ENCODE results near the gene SCO2.

Gene SCO2

GRCh38 chr22:50525104-50525857 lies at the start of gene SCO2:
Gene SCO2 (minus strand): TSS chr22:50525598. CDS start chr22:50524411, 1,187 bp downstream.
- peaks cover 67% of the 10 kb centered on the region for H3K36me3 Mint-ChIP-seq (ENCODE audit: low read depth)
- H3K4me3 Mint-ChIP-seq: peak within 1 kb of the TSS; percentile 92
- peak; percentile 99 for DNase-seq
- H3K9me3 Mint-ChIP-seq: no peaks in the 10 kb centered on the region
- H3K27me3 Mint-ChIP-seq: no peaks in the 10 kb centered on the region
- H3K27ac Mint-ChIP-seq: peak within 1 kb of the TSS; percentile 93
- H3K4me1 Mint-ChIP-seq (ENCODE audit: low read depth): peaks cover 39% of the 10 kb centered on the region

GRCh38 chr22:50574383-50574755 lies 49.0 kb upstream of the SCO2 start:
- no peak for DNase-seq
- no peaks in the 10 kb centered on the region for H3K9me3 Mint-ChIP-seq

GRCh38 chr22:50573491-50574382 lies 48.3 kb upstream of the SCO2 start:
- Mint-ChIP-seq H3K27me3 (no peaks in the 10 kb centered on the region), H3K36me3 (ENCODE audit: low read depth) (peaks cover 90% of the 10 kb centered on the region), H3K9me3 (no peaks in the 10 kb centered on the region), H3K4me3 (no peak overlapping the region), H3K4me1 (ENCODE audit: low read depth) (peaks cover 4% of the 10 kb centered on the region), H3K27ac (no peak overlapping the region)
- no peak for DNase-seq

More at GRCh38 chr22:50574383-50574755, 49.0 kb upstream of the SCO2 start:
- Mint-ChIP-seq H3K4me3 (no peak overlapping the region), H3K36me3 (ENCODE audit: low read depth) (peaks cover 90% of the 10 kb centered on the region), H3K27me3 (no peaks in the 10 kb centered on the region), H3K27ac (no peak overlapping the region), H3K4me1 (ENCODE audit: low read depth) (peaks cover 4% of the 10 kb centered on the region)

GRCh38 chr22:50572965-50573364 lies 47.6 kb upstream of the SCO2 start:
- H3K9me3 Mint-ChIP-seq: no peaks in the 10 kb centered on the region
- DNase-seq: no peak
- H3K36me3 Mint-ChIP-seq (ENCODE audit: low read depth): peaks cover 94% of the 10 kb centered on the region
- H3K4me3 Mint-ChIP-seq: no peak overlapping the region
- H3K27ac Mint-ChIP-seq: no peak overlapping the region
- H3K27me3 Mint-ChIP-seq: no peaks in the 10 kb centered on the region
- H3K4me1 Mint-ChIP-seq (ENCODE audit: low read depth): peaks cover 4% of the 10 kb centered on the region

GRCh38 chr22:50571264-50572175 lies 46.1 kb upstream of the SCO2 start:
- DNase-seq: no peak
- Mint-ChIP-seq H3K4me1 (ENCODE audit: low read depth) (no peaks in the 10 kb centered on the region), H3K27ac (no peak overlapping the region), H3K4me3 (no peak overlapping the region), H3K36me3 (ENCODE audit: low read depth) (peaks cover 87% of the 10 kb centered on the region), H3K9me3 (no peaks in the 10 kb centered on the region), H3K27me3 (no peaks in the 10 kb centered on the region)

- Mint-ChIP-seq H3K27ac (no peak overlapping the region), H3K4me3 (no peak overlapping the region), H3K27me3 (no peaks in the 10 kb centered on the region), H3K9me3 (no peaks in the 10 kb centered on the region), H3K4me1 (ENCODE audit: low read depth) (no peaks in the 10 kb centered on the region), H3K36me3 (ENCODE audit: low read depth) (peaks cover 81% of the 10 kb centered on the region)
- DNase-seq: no peak
Measured at GRCh38 chr22:50570861-50571260, 45.5 kb upstream of the SCO2 start.

GRCh38 chr22:50569896-50570535 lies 44.6 kb upstream of the SCO2 start:
- no peak for DNase-seq
- H3K36me3 Mint-ChIP-seq (ENCODE audit: low read depth): peaks cover 72% of the 10 kb centered on the region
- no peaks in the 10 kb centered on the region for H3K27me3 Mint-ChIP-seq
- no peaks in the 10 kb centered on the region for H3K4me1 Mint-ChIP-seq (ENCODE audit: low read depth)
- no peak overlapping the region for H3K27ac Mint-ChIP-seq
- no peaks in the 10 kb centered on the region for H3K9me3 Mint-ChIP-seq
- no peak overlapping the region for H3K4me3 Mint-ChIP-seq

- Mint-ChIP-seq H3K27me3 (no peaks in the 10 kb centered on the region), H3K4me3 (no peak overlapping the region), H3K27ac (no peak overlapping the region), H3K9me3 (no peaks in the 10 kb centered on the region), H3K36me3 (ENCODE audit: low read depth) (peaks cover 65% of the 10 kb centered on the region), H3K4me1 (ENCODE audit: low read depth) (no peaks in the 10 kb centered on the region)
- DNase-seq: no peak
Measured at GRCh38 chr22:50569041-50569459, 43.7 kb upstream of the SCO2 start.

- no peak overlapping the region for H3K27ac Mint-ChIP-seq
- peaks cover 2% of the 10 kb centered on the region for H3K4me1 Mint-ChIP-seq (ENCODE audit: low read depth)
- no peak for DNase-seq
- no peak overlapping the region for H3K4me3 Mint-ChIP-seq
- H3K36me3 Mint-ChIP-seq (ENCODE audit: low read depth): peaks cover 62% of the 10 kb centered on the region
- H3K27me3 Mint-ChIP-seq: no peaks in the 10 kb centered on the region
- H3K9me3 Mint-ChIP-seq: no peaks in the 10 kb centered on the region
Measured at GRCh38 chr22:50568626-50569025, 43.2 kb upstream of the SCO2 start.

- H3K4me3 Mint-ChIP-seq: no peak overlapping the region
Measured at GRCh38 chr22:50567721-50568252, 42.4 kb upstream of the SCO2 start.

GRCh38 chr22:50564289-50564688 lies 38.9 kb upstream of the SCO2 start:
- Mint-ChIP-seq H3K36me3 (ENCODE audit: low read depth) (peaks cover 20% of the 10 kb centered on the region), H3K27me3 (no peaks in the 10 kb centered on the region), H3K4me1 (ENCODE audit: low read depth) (peaks cover 20% of the 10 kb centered on the region), H3K9me3 (no peaks in the 10 kb centered on the region), H3K27ac (no peak overlapping the region), H3K4me3 (no peak overlapping the region)
- no peak for DNase-seq

More at GRCh38 chr22:50567721-50568252, 42.4 kb upstream of the SCO2 start:
- no peaks in the 10 kb centered on the region for H3K27me3 Mint-ChIP-seq
- peaks cover 55% of the 10 kb centered on the region for H3K36me3 Mint-ChIP-seq (ENCODE audit: low read depth)
- no peak overlapping the region for H3K27ac Mint-ChIP-seq
- H3K4me1 Mint-ChIP-seq (ENCODE audit: low read depth): peaks cover 11% of the 10 kb centered on the region
- no peak for DNase-seq
- no peaks in the 10 kb centered on the region for H3K9me3 Mint-ChIP-seq

GRCh38 chr22:50563413-50564160 lies 38.2 kb upstream of the SCO2 start:
- peaks cover 20% of the 10 kb centered on the region for H3K4me1 Mint-ChIP-seq (ENCODE audit: low read depth)

More at GRCh38 chr22:50563413-50564160, 38.2 kb upstream of the SCO2 start:
- H3K27ac Mint-ChIP-seq: peak overlapping the region; percentile 87
- H3K9me3 Mint-ChIP-seq: no peaks in the 10 kb centered on the region
- peaks cover 13% of the 10 kb centered on the region for H3K36me3 Mint-ChIP-seq (ENCODE audit: low read depth)
- H3K4me3 Mint-ChIP-seq: peak overlapping the region; percentile 89
- H3K27me3 Mint-ChIP-seq: no peaks in the 10 kb centered on the region
- no peak for DNase-seq

Measured in activated T-cell treated with anti-CD3 and anti-CD28 coated beads, Interleukin-2, amount 50 U/mL, for 24 hours (primary cell).